Thyroid gland (tissue), 4 donors: ENCODE data around the gene DYNLT1. TPM values are rescaled to one million over a fixed set of nuclear protein-coding genes. Genes with fewer than 3 reads are reported as not detected.
"Not testable (repeated sequence)": the region's sequence is repeated elsewhere in the genome, so short reads cannot be mapped to it uniquely, and the experiment has no call there.

Experiments used
- DNase-seq, 2 donors: peaks; one replicate each; pipeline ENCODE4 v3.0.0-alpha.2; 2019
- H3K27ac ChIP-seq, 3 donors: fragments of 200-600 bp; sonication (generic); 1 replicate in 2 of 3; 2 replicates in 1 of 3; pipeline ENCODE4 v1.5.1; 2016 to 2019; ENCODE audit warnings: mild to moderate bottlenecking in 1 of 3, moderate library complexity in 1 of 3
- H3K27me3 ChIP-seq: fragments of 200-600 bp; sonication (generic); one replicate; pipeline ENCODE4 v1.5.1; 2019
- H3K36me3 ChIP-seq, 2 donors: fragments of 200-600 bp; sonication (generic); one replicate each; pipeline ENCODE4 v1.5.1; 2016 to 2019
- H3K4me1 ChIP-seq, 2 donors: fragments of 200-600 bp; sonication (generic); one replicate each; pipeline ENCODE4 v1.5.1; 2017 to 2019
- H3K4me3 ChIP-seq, 3 donors: fragments of 200-600 bp; sonication (generic); replicated peaks in 1 of 3; 1 replicate in 2 of 3; 2 replicates in 1 of 3; pipeline ENCODE4 v1.5.1; 2016; ENCODE audit warnings: mild to moderate bottlenecking in 1 of 3
- H3K9me3 ChIP-seq: fragments of 200-600 bp; sonication (generic); one replicate; pipeline ENCODE4 v1.5.1; 2017
- CTCF ChIP-seq, 6 experiments: fragments of 200-600 bp in 3 of 6; fragments of 450-650 bp in 3 of 6; sonication (generic) in 3 of 6; IDR thresholded peaks; one replicate each; pipeline ENCODE4 v1.5.1; 2016 to 2019; ENCODE audit warnings: antibody characterized with exemption in 6 of 6, mild to moderate bottlenecking in 2 of 6, inconsistent platforms in 1 of 6, moderate library complexity in 1 of 6
- POLR2A ChIP-seq, 2 donors: fragments of 450-650 bp; IDR thresholded peaks; one replicate each; pipeline ENCODE4 v1.6.1; 2017; ENCODE audit warnings: antibody characterized with exemption in 2 of 2, mild to moderate bottlenecking in 2 of 2, moderate library complexity in 1 of 2
- WGBS, 2 donors: methylation state at CpG; one replicate each; pipeline ENCODE4 v1.1.5; 2017; 5-methylcytosine and 5-hydroxymethylcytosine counted together
- intact Hi-C: fragments of 100-400 bp; cut with DNase I; formaldehyde crosslinking; loops from one replicate; pipeline ENCODE4 v1.15.1; 2023
- total RNA-seq, 4 donors: library from RNA; depleted of rRNA; stranded (reverse); fragments of >200 nt; gene quantifications; one replicate each; pipeline ENCODE4 v1.2.3, GENCODE V29; 2016

Gene DYNLT1
- total RNA-seq, 4 donors from 2014 or later, result 76.6 to 113 (median 93.4) TPM

GRCh38 chr6:158662954-158663624 lies 18.5 kb upstream of the DYNLT1 start:
- H3K27ac ChIP-seq, result peak overlapping the region; percentile 87 to 92 (median 90)
- no peaks in the 10 kb centered on the region for H3K9me3 ChIP-seq
- 23 to 32% methylated on average over 22 to 27 of the region's 27 CpGs for WGBS, 2 donors
- no peaks in the 10 kb centered on the region for H3K27me3 ChIP-seq
- intact Hi-C loops, result no loop called here
- peaks cover 72 to 74% of the 10 kb centered on the region in 2 donors for H3K4me1 ChIP-seq
- DNase-seq, result peak; percentile 83 to 86
- H3K4me3 ChIP-seq, result no peak overlapping the region
- no peaks in the 10 kb centered on the region for H3K36me3 ChIP-seq
- TF ChIP-seq POLR2A (IDR thresholded peaks at IDR 0.05) (peak in 1 of 2 donors; percentile 37), CTCF (IDR thresholded peaks at IDR 0.05) (no peak)

- 55 to 58% methylated on average over 3 of the region's 3 CpGs for WGBS, 2 donors
- H3K4me3 ChIP-seq, result no peak overlapping the region
- no peaks in the 10 kb centered on the region for H3K9me3 ChIP-seq
- H3K4me1 ChIP-seq, result peaks cover 67 to 69% of the 10 kb centered on the region in 2 donors
- no peak for DNase-seq
- H3K27ac ChIP-seq, result peak overlapping the region; percentile 87 to 92 (median 90)
- H3K27me3 ChIP-seq, result no peaks in the 10 kb centered on the region
- TF ChIP-seq POLR2A (IDR thresholded peaks at IDR 0.05) (no peak), CTCF (IDR thresholded peaks at IDR 0.05) (no peak)
- H3K36me3 ChIP-seq, result no peaks in the 10 kb centered on the region
- intact Hi-C loops, result no loop called here
These were observed 18.0 kb upstream of the DYNLT1 start for GRCh38 chr6:158662607-158662953.

GRCh38 chr6:158661156-158661685 lies 16.7 kb upstream of the DYNLT1 start:
- intact Hi-C loops, result no loop called here
- H3K27me3 ChIP-seq, result no peaks in the 10 kb centered on the region
- TF ChIP-seq POLR2A (IDR thresholded peaks at IDR 0.05) (no peak), CTCF (IDR thresholded peaks at IDR 0.05) (peak in 2 of 6 experiments; percentile 30 to 42)
- H3K36me3 ChIP-seq, result no peaks in the 10 kb centered on the region
- no peak overlapping the region for H3K4me3 ChIP-seq
- WGBS, 2 donors, result 41 to 56% methylated on average over 3 of the region's 3 CpGs
- peaks cover 59 to 60% of the 10 kb centered on the region in 2 donors for H3K4me1 ChIP-seq
- H3K9me3 ChIP-seq, result no peaks in the 10 kb centered on the region
- peak; percentile 58 for DNase-seq
- H3K27ac ChIP-seq, result peak overlapping the region; percentile 18 to 64 (median 52)

GRCh38 chr6:158660333-158660754 lies 15.8 kb upstream of the DYNLT1 start:
- H3K9me3 ChIP-seq, result no peaks in the 10 kb centered on the region
- peak overlapping the region in 2 of 3 donors; percentile 18 to 52 for H3K27ac ChIP-seq
- H3K4me1 ChIP-seq, result peaks cover 55 to 56% of the 10 kb centered on the region in 2 donors
- peak; percentile 80 to 83 for DNase-seq
- intact Hi-C loops, result no loop called here
- no peak overlapping the region for H3K4me3 ChIP-seq
- H3K36me3 ChIP-seq, result no peaks in the 10 kb centered on the region
- 16 to 19% methylated on average over 10 of the region's 10 CpGs for WGBS, 2 donors
- TF ChIP-seq POLR2A (IDR thresholded peaks at IDR 0.05), result no peak
- TF ChIP-seq CTCF (IDR thresholded peaks at IDR 0.05), result peak; percentile 18 to 94 (median 72)
- H3K27me3 ChIP-seq, result no peaks in the 10 kb centered on the region

GRCh38 chr6:158656986-158657385 lies 12.4 kb upstream of the DYNLT1 start:
- not testable (repeated sequence) for H3K27me3 ChIP-seq, DNase-seq, H3K9me3 ChIP-seq, H3K4me3 ChIP-seq, H3K36me3 ChIP-seq, H3K27ac ChIP-seq
- H3K4me1 ChIP-seq, result peaks cover 29 to 35% of the 10 kb centered on the region in 2 donors
- 89 to 91% methylated on average over 9 of the region's 9 CpGs for WGBS, 2 donors
- intact Hi-C loops, result loop anchor here (5.0 kb wide), 1 partner anchor 35 kb away; no protein-coding TSS in a partner anchor
